Common myeloid progenitor, CD34-positive (primary cell): Measurements from ENCODE around the gene GNLY.

Experiments
- CTCF ChIA-PET: fragments of 350-600 bp; sonication (Branson Sonifier 250); formaldehyde crosslinking; loops from one replicate; lab custom pipeline; 2021; ENCODE audit warnings: antibody characterized with exemption; lab: Charles Lee
- POLR2A ChIA-PET: fragments of 350-600 bp; sonication (Branson Sonifier 250); formaldehyde crosslinking; loops from one replicate; lab custom pipeline; 2021; ENCODE audit warnings: antibody characterized with exemption; lab: Charles Lee
- DNase-seq, 3 donors: peaks; one replicate each; pipeline versions ENCODE4 v3.0.0 to v3.0.0-alpha.2; 2013
- H3K27ac ChIP-seq, 2 experiments: 1 replicate in 1 of 2; 2 replicates in 1 of 2; pipeline ENCODE4 v1.7.0; 2013; ENCODE audit warnings: inconsistent platforms in 2 of 2, low read length in 2 of 2, mild to moderate bottlenecking in 2 of 2, low read depth in 1 of 2, moderate library complexity in 1 of 2; ENCODE audit not compliant: severe bottlenecking in 2 of 2, insufficient read depth in 1 of 2, poor library complexity in 1 of 2
- H3K27me3 ChIP-seq, 5 experiments: replicated peaks in 2 of 5; 1 replicate in 3 of 5; 2 replicates in 2 of 5; pipeline versions ENCODE4 v1.6.1 to v1.7.0; 2013; ENCODE audit warnings: low read length in 4 of 5, mild to moderate bottlenecking in 2 of 5, moderate library complexity in 2 of 5, inconsistent platforms in 1 of 5; ENCODE audit not compliant: insufficient read depth in 5 of 5, control insufficient read depth in 4 of 5
- H3K36me3 ChIP-seq, 4 experiments: 1 replicate in 2 of 4; 2 replicates in 2 of 4; pipeline versions ENCODE4 v1.6.1 to v1.7.0; 2013; ENCODE audit warnings: low read length in 3 of 4, control low read depth in 1 of 4, mild to moderate bottlenecking in 1 of 4; ENCODE audit not compliant: control insufficient read depth in 4 of 4, insufficient read depth in 4 of 4
- H3K4me1 ChIP-seq, 4 experiments: 1 replicate in 3 of 4; 2 replicates in 1 of 4; pipeline versions ENCODE4 v1.6.1 to v1.7.1; 2013; ENCODE audit warnings: low read length in 3 of 4, mild to moderate bottlenecking in 3 of 4, control low read depth in 1 of 4, inconsistent platforms in 1 of 4, moderate library complexity in 1 of 4; ENCODE audit not compliant: control insufficient read depth in 4 of 4, insufficient read depth in 4 of 4; ENCODE audit errors: control extremely low read depth in 1 of 4
- H3K4me3 ChIP-seq, 7 experiments: 1 replicate in 4 of 7; 2 replicates in 3 of 7; pipeline versions ENCODE4 v1.5.1 to v1.7.0; 2013; ENCODE audit warnings: mild to moderate bottlenecking in 7 of 7, low read length in 6 of 7, moderate library complexity in 6 of 7, inconsistent platforms in 2 of 7, low read depth in 2 of 7, control low read depth in 1 of 7; ENCODE audit not compliant: insufficient read depth in 4 of 7, control insufficient read depth in 1 of 7; ENCODE audit errors: extremely low read depth in 1 of 7
- H3K9me3 ChIP-seq, 5 experiments: 1 replicate in 4 of 5; 2 replicates in 1 of 5; pipeline versions ENCODE4 v1.6.1 to v1.7.1; 2013; ENCODE audit warnings: low read length in 4 of 5, mild to moderate bottlenecking in 2 of 5, inconsistent platforms in 1 of 5, low read depth in 1 of 5, moderate library complexity in 1 of 5; ENCODE audit not compliant: control insufficient read depth in 4 of 5, insufficient read depth in 2 of 5; ENCODE audit errors: control extremely low read depth in 1 of 5
- WGBS: methylation state at CpG from one replicate; pipeline ENCODE4 v1.1.5; 2013; ENCODE audit not compliant: insufficient coverage; 5-methylcytosine and 5-hydroxymethylcytosine counted together

Gene GNLY

GRCh38 chr2:85721641-85722040 is 27.5 kb downstream of the GNLY start:
- DNase-seq = no peak
- ChIA-PET POLR2A (no interaction called here), CTCF (interaction anchor here (0.6 to 3.6 kb wide), 4 partner anchors 8 to 238 kb away, joined by 3 to 29 read pairs (median 7); no protein-coding TSS in a partner anchor)
- peaks cover 0 to 3% (median 0%) of the 10 kb centered on the region in 4 experiments for H3K4me1 ChIP-seq
- H3K27ac ChIP-seq = no peak overlapping the region
- H3K36me3 ChIP-seq = no peaks in the 10 kb centered on the region
- no peaks in the 10 kb centered on the region for H3K9me3 ChIP-seq
- H3K4me3 ChIP-seq = no peak overlapping the region
- 100% methylated on average over 3 of the region's 4 CpGs for WGBS
- H3K27me3 ChIP-seq = no peaks in the 10 kb centered on the region

GRCh38 chr2:85722519-85722918 is 28.4 kb downstream of the GNLY start:
- ChIA-PET POLR2A (no interaction called here), CTCF (interaction anchor here (0.7 to 1.8 kb wide), 8 partner anchors 10 to 92 kb away, joined by 3 to 6 read pairs (median 4); no protein-coding TSS in a partner anchor)
- Histone ChIP-seq H3K9me3 (no peaks in the 10 kb centered on the region), H3K27ac (no peak overlapping the region), H3K36me3 (no peaks in the 10 kb centered on the region), H3K4me3 (no peak overlapping the region), H3K4me1 (peaks cover 0 to 3% (median 0%) of the 10 kb centered on the region in 4 experiments), H3K27me3 (no peaks in the 10 kb centered on the region)
- WGBS = 100% methylated on average over 6 of the region's 6 CpGs
- no peak for DNase-seq

- ChIA-PET CTCF (interaction anchor here (0.8 to 2.1 kb wide), 15 partner anchors 8 to 365 kb away, joined by 3 to 17 read pairs (median 4); no protein-coding TSS in a partner anchor), POLR2A (no interaction called here)
- Histone ChIP-seq H3K9me3 (no peaks in the 10 kb centered on the region), H3K4me1 (peaks cover 0 to 6% (median under 1%) of the 10 kb centered on the region in 4 experiments), H3K27me3 (peaks cover 0 to 5% (median 2%) of the 10 kb centered on the region in 5 experiments), H3K27ac (no peak overlapping the region), H3K4me3 (no peak overlapping the region), H3K36me3 (no peaks in the 10 kb centered on the region)
- 100% methylated on average over 2 of the region's 2 CpGs for WGBS
- DNase-seq = no peak
Measured at GRCh38 chr2:85723707-85724360, 29.7 kb downstream of the GNLY start.

GRCh38 chr2:85724731-85725181 is 30.6 kb downstream of the GNLY start:
- H3K9me3 ChIP-seq = no peaks in the 10 kb centered on the region
- 100% methylated on average over 3 of the region's 5 CpGs for WGBS
- no peak for DNase-seq
- peaks cover 0 to 5% (median 2%) of the 10 kb centered on the region in 5 experiments for H3K27me3 ChIP-seq
- H3K27ac ChIP-seq = no peak overlapping the region
- no peak overlapping the region for H3K4me3 ChIP-seq
- peaks cover 0 to 6% (median 2%) of the 10 kb centered on the region in 4 experiments for H3K4me1 ChIP-seq
- CTCF ChIA-PET = interaction anchor here (0.8 to 2.4 kb wide), 16 partner anchors 9 to 364 kb away, joined by 3 to 17 read pairs (median 4); no protein-coding TSS in a partner anchor
- H3K36me3 ChIP-seq = no peaks in the 10 kb centered on the region
- POLR2A ChIA-PET = no interaction called here

- Histone ChIP-seq H3K27ac (no peak overlapping the region), H3K9me3 (no peaks in the 10 kb centered on the region), H3K27me3 (peaks cover 0 to 5% (median 2%) of the 10 kb centered on the region in 5 experiments), H3K4me3 (no peak overlapping the region), H3K4me1 (peaks cover 0 to 6% (median 2%) of the 10 kb centered on the region in 4 experiments), H3K36me3 (no peaks in the 10 kb centered on the region)
- no peak for DNase-seq
- WGBS = no CpG with 5 or more reads among the region's 2 CpGs
- POLR2A ChIA-PET = no interaction called here
- CTCF ChIA-PET = interaction anchor here (0.8 to 2.4 kb wide), 13 partner anchors 13 to 363 kb away, joined by 3 to 17 read pairs (median 5); no protein-coding TSS in a partner anchor
Measured at GRCh38 chr2:85725451-85725850, 31.3 kb downstream of the GNLY start.

- no peaks in the 10 kb centered on the region for H3K36me3 ChIP-seq
- no peaks in the 10 kb centered on the region for H3K9me3 ChIP-seq
- ChIA-PET POLR2A (no interaction called here), CTCF (interaction anchor here (1.6 kb wide), 1 partner anchor 84 kb away, joined by 5 read pairs; no protein-coding TSS in a partner anchor)
- no peak for DNase-seq
- H3K4me1 ChIP-seq = peaks cover 0 to 6% (median 2%) of the 10 kb centered on the region in 4 experiments
- 100% methylated on average over 3 of the region's 10 CpGs for WGBS
- H3K4me3 ChIP-seq = no peak overlapping the region
- H3K27ac ChIP-seq = no peak overlapping the region
- peaks cover 0 to 5% (median 2%) of the 10 kb centered on the region in 5 experiments for H3K27me3 ChIP-seq
Measured at GRCh38 chr2:85727798-85728197, 33.6 kb downstream of the GNLY start.

- H3K4me3 ChIP-seq = no peak overlapping the region
- H3K9me3 ChIP-seq = no peaks in the 10 kb centered on the region
Measured at GRCh38 chr2:85728342-85728741, 34.2 kb downstream of the GNLY start.

More at GRCh38 chr2:85728342-85728741, 34.2 kb downstream of the GNLY start:
- POLR2A ChIA-PET = interaction anchor here (1.0 kb wide), 1 partner anchor 86 kb away, joined by 3 read pairs; no protein-coding TSS in a partner anchor
- no CpG with 5 or more reads among the region's 5 CpGs for WGBS
- H3K27me3 ChIP-seq = peaks cover 0 to 5% (median 2%) of the 10 kb centered on the region in 5 experiments
- DNase-seq = no peak
- no peaks in the 10 kb centered on the region for H3K36me3 ChIP-seq
- CTCF ChIA-PET = interaction anchor here (0.7 to 2.4 kb wide), 35 partner anchors 8 to 351 kb away, joined by 3 to 83 read pairs (median 5); partner anchors contain the start of gene ATOH8
- H3K27ac ChIP-seq = no peak overlapping the region
- peaks cover 0 to 6% (median 2%) of the 10 kb centered on the region in 4 experiments for H3K4me1 ChIP-seq
